Kidney tubule cell (primary cell): ENCODE results near the gene ELOVL6.
"Not testable (repeated sequence)": the region's sequence is repeated elsewhere in the genome, so short reads cannot be mapped to it uniquely, and the experiment has no call there.

ENCODE experiments used
- DNase-seq: peaks from one replicate; pipeline ENCODE4 v3.0.0-alpha.2; 2018; ENCODE audit warnings: low spot score

The ELOVL6 gene

DNA sequence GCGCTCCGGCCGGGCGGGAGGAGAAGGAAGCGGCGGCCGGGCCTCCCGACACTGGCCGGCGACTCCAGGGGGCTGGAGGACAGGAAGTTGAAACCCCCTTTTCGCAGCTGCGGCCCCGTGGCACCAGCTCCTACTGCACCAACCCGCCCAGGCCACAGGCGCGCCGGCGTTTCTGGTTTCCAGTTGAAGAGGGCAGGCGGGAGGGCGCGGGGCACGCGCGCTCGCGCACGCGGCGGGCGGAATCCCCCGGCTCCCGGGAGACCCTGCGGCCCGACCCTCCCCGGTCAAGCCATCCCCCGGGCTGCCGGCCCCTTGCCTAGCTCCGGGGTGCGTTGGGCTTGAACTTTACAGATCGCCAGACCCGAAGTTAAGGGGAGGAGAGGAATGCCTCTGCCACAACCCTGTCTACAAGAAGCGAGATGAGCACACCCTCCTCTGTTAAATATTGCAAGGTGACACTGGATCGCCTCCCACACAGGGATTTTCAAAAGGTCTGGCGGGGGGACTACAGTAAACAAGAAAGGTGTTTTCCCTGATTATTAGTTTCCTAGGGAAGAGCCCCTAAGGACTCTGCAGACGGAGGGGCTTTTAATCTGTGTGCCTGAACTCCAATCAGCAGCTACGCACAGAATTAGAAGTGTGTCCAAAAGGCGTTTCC lies 1.4 kb downstream of the ELOVL6 start:
- peak; percentile 55 for DNase-seq

GRCh38 chr4:110196206-110196870 lies 2.1 kb downstream of the ELOVL6 start:
- peak; percentile 59 for DNase-seq

DNA sequence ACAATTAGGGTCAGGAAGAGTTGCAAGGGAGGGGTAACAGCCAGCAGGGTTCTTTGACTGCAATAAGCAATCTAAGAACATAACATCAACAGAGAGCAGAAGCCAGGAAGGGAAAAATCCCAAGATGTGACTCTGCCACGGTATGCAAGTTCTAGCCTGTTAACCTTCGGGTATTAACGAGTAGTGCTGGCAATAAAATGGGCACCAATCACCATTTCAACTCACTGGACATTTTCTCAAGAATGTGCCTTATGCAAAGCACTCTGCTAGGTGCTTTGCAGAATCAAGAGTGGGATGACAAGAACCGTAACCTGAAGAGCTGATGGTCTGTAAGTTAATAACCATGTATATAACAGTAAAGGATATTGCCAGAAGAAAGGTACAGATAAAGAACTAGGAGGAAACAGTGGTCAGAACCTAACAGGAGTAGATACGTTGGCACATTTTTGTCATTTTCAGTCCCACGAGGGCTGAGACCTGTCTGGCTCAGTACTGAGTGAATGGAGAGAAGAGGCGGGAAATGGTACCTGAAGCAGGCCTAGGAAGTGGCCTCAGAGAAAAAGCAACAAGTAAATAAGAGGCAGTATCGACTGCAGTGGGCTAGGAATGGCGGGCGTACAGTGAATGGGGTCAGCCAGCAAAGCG lies 2.7 kb downstream of the ELOVL6 start:
- DNase-seq = peak; percentile 28

GRCh38 chr4:110193822-110194761 lies 4.3 kb downstream of the ELOVL6 start:
- peak; percentile 93 for DNase-seq

GRCh38 chr4:110193287-110193686 lies 5.1 kb downstream of the ELOVL6 start:
- not testable (repeated sequence) for DNase-seq

GRCh38 chr4:110190249-110190648 lies 8.2 kb downstream of the ELOVL6 start:
- DNase-seq = no peak

- peak; percentile 55 for DNase-seq
Measured at GRCh38 chr4:110188113-110188512, 10.3 kb downstream of the ELOVL6 start.

DNA sequence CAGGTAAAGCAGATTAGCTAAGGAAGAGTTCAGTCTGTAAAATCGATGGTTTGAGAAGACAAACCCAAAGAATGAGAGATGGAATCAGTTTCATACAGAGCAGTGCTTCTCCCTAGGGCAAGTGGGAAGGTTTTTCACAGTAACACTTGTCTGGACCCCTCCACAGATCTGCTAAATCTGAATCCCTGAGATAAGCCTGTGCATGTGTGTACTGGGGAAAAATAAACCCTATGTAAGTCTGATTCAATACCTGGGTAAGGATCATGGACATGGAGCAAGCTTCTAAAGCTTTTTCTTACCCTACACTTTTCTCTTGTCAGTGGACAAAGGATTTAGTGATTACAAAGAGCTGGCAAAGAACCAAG lies 13.6 kb downstream of the ELOVL6 start:
- DNase-seq = no peak

DNA sequence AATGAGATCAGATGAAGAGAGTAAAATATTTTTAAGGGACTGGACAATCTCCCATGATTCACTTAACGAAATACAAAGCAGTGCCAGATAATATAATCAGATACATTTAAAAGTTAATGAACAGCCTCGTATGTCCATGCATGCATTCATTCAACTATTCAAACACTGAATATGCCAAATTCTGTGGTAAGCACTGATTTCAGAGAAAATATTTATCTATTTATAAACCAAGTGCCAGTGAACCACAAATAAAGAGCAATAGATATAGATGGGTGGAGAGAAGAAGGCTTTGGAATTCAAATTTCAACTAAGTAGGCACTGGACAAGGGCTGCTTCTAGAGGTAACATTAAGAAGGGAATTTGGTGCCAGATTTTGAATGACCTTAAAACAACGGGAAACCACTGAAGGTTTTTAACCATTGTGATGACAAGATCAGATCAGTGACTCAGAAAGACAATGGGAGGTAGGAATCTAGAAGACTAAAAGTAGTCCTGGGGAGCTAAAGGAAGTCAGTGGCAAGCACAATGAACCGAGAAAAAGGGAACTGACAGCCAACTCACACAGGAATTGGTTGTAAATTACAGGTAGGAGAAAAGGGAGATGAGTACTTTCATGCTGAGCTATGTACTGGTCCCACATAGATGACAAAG lies 14.2 kb downstream of the ELOVL6 start:
- peak; percentile 88 for DNase-seq

GRCh38 chr4:110183643-110184042 lies 14.8 kb downstream of the ELOVL6 start:
- peak; percentile 86 for DNase-seq

DNA sequence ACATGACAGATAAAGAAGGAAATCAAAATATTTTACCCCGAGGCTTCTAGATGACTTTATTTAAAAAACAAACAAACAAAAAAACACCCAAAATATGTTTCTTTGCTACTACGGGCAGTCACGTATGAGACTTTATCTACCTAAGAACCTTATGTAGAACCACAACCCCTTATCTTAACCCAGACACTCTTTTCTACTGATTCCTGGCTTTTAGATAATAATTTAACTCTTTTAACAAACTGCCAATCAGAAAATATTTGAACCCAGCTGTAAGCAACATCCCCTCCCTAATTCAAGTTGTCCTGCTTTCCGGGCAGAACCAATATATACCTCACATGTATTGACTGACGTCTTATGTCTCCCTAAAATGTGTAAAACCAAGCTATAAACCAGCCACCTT lies 15.4 kb downstream of the ELOVL6 start:
- DNase-seq = no peak

GRCh38 chr4:110181890-110182289 lies 16.5 kb downstream of the ELOVL6 start:
- no peak for DNase-seq

- DNase-seq = no peak
Measured at GRCh38 chr4:110175634-110176033, 22.8 kb downstream of the ELOVL6 start.

- peak; percentile 32 for DNase-seq
Measured at GRCh38 chr4:110172972-110173371, 25.4 kb downstream of the ELOVL6 start.

DNA sequence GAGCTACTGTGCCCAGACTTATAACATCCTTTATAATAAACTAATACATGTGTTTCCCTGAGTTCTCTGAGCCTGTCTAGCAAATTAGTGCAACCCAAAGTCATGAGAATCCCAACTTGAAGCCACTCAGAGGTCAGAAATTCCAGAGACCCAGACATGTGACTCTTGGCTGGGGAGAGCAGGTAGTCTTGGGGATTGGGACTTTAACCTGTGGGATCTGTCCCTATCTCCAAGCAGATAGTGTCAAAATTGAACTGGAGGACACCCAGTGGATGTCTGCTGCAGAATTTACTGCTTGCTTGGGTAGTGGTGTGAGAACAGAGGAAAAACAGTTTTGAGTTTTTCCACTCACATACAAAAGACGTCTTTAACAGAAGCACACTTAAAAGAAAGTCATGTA lies 26.4 kb downstream of the ELOVL6 start:
- DNase-seq = no peak

DNA sequence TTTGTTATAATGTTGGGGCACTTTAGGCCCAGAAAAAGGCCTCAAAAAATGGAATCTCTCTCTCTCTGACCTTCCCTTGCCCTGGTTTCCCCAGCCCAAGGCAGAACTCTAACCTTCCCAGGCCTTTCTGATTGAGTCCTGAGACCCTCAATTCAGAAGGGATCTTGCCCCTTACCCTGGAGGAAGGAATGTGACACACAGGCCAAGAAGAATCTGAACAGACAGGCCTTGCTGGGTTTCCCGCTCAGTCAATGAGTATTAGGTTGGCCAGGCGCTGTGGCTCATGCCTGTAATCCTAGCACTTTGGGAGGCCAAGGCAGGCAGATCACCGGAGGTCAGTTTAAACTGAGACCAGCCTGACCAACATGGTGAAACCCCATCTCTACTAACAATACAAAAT lies 27.6 kb downstream of the ELOVL6 start:
- DNase-seq = no peak

DNA sequence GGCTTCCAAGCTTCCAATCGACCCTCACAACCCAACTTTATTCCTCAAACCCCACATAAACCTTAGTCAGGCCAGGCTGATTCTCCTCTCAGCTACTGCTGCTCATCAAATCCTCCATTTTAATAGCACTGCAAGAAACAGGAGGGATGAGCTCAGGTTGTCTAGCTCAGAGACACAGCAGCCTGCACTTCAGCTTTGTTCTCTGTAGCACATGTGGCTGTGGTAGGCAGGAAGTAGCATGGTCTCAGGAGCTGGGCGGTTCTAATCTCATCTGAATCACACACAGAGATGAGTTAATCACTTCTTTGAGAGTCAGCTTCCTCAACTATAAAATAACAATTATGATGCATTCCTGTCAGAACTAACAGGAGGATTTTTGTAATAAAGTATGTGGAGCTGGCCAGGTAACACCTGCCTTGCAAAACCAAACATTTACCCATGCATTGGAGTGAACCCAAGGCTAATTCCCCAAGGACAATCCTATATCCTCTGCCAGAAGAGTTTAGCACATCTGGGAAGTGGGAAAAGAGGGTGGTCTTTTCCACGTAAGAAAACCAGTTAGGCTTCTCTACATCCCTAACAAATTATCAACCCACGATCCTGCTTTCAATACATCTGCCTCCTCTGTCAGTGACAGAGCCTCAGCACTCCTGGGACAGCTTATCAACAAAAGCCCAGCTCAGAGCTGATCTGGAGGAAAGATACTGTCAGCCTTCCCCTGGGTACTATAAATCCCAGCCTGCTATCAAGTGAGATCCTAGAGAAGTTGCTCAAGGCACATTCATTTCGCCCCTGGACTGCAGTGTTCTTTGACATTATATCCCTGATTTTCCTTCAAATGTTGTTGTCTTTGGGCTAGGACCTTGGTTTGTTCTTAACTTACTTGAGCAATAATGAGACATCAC lies 32.8 kb downstream of the ELOVL6 start:
- DNase-seq = peak; percentile 91

- no peak for DNase-seq
Measured at GRCh38 chr4:110164856-110165255, 33.6 kb downstream of the ELOVL6 start.

- peak; percentile 75 for DNase-seq
Measured at GRCh38 chr4:110164251-110164650, 34.2 kb downstream of the ELOVL6 start.

DNA sequence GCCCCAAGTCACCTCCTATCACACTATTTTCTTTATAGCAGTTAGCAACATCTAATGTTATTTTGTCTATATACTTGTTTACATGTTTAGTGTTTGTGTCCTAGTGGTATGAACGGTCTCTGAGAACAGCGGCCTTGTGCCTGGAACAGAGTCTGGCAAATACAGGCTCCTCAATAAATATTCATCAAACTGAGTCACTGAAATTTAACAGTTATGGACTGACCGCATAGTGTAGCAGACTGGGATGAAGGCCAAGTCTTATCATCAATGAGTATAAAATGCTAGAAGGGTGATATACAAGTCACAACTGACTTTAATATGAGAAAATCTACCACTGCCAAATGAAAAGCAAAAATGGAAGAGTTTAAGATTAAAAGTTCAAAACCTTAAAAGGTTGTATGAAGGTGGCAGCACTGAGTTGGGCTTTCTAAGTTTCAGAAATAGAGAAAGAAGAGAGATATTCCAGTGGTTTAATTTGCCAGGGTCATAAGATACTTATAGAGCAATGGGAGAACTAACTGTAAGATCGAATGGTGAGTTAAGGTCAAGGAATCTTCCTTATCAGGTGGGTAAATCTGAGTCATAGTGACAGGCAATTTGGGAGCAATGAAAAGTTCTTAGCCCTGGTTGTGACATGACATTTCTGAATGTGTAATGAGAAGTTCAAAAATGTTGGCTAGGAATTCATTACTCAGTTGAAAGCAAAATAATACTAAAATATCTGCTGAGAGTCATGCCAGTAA lies 34.9 kb downstream of the ELOVL6 start:
- DNase-seq = peak; percentile 90
